Esophagus muscularis mucosa (tissue), 3 donors: ENCODE results near the gene NIT2.

Experiments
- POLR2A ChIP-seq: fragments of 450-650 bp; IDR thresholded peaks from one replicate; pipeline ENCODE4 v1.6.1; 2017; ENCODE audit warnings: antibody characterized with exemption, moderate library complexity, mild to moderate bottlenecking, low read depth
- TF ChIP-seq, protein P1 (sequence below), 3 experiments: fragments of 200-600 bp in 2 of 3; fragments of 450-650 bp in 1 of 3; sonication (generic) in 2 of 3; IDR thresholded peaks; one replicate each; pipeline ENCODE4 v1.5.1; 2017 to 2019; ENCODE audit warnings: antibody characterized with exemption in 3 of 3, mild to moderate bottlenecking in 2 of 3, moderate library complexity in 1 of 3

DNA sequence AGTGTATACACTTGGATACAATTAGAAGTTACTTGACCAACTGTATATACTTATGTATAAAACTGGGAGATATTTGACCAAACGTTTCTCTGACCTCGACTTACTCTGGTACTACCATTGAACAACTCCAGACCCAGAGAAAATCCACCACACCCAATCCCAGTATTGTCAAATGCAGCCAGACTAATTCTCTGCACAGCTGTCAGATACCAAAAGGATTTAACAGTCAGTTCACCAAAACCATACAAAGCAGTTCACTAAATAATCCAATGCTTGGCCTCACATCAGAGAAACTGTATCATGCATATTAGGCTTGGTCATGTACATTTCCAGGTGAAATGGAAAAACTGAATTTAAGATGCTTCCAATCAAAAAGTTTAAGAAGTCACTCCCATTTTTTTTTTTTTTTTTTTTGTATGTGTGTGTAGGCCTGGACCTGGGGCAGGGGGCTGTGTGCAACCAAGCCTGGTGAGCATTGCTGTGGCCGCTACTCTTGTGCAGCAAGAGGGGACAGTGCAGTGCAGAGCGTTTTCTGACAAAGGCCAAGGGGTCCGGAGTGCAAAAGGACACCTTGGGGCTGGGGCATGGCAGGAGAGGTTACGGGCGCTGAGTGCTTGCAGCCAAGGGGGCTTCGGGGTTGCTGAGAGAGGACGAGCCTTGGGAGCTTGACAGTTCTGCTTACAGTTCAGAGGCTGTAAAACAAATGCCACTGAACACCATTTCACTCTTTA lies 64.9 kb downstream of the NIT2 start:
- TF ChIP-seq, protein P1, sequence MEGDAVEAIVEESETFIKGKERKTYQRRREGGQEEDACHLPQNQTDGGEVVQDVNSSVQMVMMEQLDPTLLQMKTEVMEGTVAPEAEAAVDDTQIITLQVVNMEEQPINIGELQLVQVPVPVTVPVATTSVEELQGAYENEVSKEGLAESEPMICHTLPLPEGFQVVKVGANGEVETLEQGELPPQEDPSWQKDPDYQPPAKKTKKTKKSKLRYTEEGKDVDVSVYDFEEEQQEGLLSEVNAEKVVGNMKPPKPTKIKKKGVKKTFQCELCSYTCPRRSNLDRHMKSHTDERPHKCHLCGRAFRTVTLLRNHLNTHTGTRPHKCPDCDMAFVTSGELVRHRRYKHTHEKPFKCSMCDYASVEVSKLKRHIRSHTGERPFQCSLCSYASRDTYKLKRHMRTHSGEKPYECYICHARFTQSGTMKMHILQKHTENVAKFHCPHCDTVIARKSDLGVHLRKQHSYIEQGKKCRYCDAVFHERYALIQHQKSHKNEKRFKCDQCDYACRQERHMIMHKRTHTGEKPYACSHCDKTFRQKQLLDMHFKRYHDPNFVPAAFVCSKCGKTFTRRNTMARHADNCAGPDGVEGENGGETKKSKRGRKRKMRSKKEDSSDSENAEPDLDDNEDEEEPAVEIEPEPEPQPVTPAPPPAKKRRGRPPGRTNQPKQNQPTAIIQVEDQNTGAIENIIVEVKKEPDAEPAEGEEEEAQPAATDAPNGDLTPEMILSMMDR (IDR thresholded peaks at IDR 0.05): no peak
- no peak for TF ChIP-seq POLR2A
